Loucy (cell line): ENCODE data around the gene ERICH4.

Source experiments
- CTCF ChIP-seq: fragments of 200-600 bp; sonication (generic); conservative IDR thresholded peaks from 2 replicates; pipeline ENCODE4 v1.5.1; 2014; ENCODE audit warnings: mild to moderate bottlenecking, antibody characterized with exemption, low read length
- EZH2phosphoT487 ChIP-seq: fragments of 200-600 bp; IDR thresholded peaks from 2 replicates; pipeline ENCODE4 v1.6.1; 2018; ENCODE audit warnings: antibody characterized with exemption, mild to moderate bottlenecking, moderate library complexity, borderline replicate concordance

GRCh38 chr19:41407271-41407670 is 35.7 kb upstream of the ERICH4 start:
- TF ChIP-seq EZH2phosphoT487 (no peak), CTCF (no peak)
